NCI-H446 treated with DMSO at 0.1 percent for 48 hours (cell line): ENCODE results near the gene RNASEL.
"Not testable (repeated sequence)": the region's sequence is repeated elsewhere in the genome, so short reads cannot be mapped to it uniquely, and the experiment has no call there.

Source experiments
- DNase-seq: peaks from one replicate; lab custom pipeline; 2025; lab: John Stamatoyannopoulos, UW

Gene RNASEL

GRCh38 chr1:182560392-182560984, 28.6 kb downstream of the RNASEL start:
- DNase-seq, result no peak

- DNase-seq, result no peak
These were observed 32.8 kb downstream of the RNASEL start for GRCh38 chr1:182556279-182556678.

DNA sequence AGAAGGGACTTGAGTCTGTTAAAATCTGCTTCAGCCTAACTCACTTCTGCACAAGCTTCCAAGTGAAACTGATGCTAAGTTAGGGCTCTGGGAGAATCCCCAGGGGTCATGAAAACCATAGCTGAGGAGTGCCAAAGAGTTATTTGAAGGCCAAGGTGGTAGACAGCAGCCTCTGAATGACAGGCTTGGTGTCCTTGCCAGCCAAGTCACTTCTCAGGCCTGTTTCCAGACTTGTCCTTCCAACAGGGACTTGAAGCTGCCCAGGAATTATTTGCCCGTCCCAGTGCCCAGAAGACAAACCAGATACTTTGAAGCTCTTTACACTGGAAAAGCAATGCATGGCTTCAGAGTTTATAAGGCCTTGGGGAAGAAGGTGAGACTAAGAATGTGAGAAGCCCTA, 33.6 kb downstream of the RNASEL start:
- DNase-seq, result no peak

GRCh38 chr1:182552527-182552926, 36.5 kb downstream of the RNASEL start:
- DNase-seq, result no peak

DNA sequence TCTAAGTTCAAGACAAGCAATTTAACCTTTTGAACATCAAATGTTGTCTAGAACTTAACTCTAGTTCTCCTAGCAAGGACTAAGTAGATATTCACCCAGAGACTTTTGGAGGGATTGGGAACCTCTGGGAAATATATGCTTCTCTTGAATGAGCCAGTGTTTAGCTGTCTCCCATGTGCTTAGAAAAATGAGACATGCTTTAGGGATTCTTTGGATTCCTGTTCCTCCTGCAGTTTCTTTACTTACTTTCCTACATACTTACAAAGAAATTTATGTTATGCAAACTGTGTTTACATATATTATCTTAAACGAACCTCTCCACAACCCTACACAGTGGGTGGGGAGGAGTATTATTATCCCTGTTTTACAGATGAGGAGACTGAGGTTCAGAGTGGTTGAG, 39.2 kb downstream of the RNASEL start:
- DNase-seq, result no peak

DNA sequence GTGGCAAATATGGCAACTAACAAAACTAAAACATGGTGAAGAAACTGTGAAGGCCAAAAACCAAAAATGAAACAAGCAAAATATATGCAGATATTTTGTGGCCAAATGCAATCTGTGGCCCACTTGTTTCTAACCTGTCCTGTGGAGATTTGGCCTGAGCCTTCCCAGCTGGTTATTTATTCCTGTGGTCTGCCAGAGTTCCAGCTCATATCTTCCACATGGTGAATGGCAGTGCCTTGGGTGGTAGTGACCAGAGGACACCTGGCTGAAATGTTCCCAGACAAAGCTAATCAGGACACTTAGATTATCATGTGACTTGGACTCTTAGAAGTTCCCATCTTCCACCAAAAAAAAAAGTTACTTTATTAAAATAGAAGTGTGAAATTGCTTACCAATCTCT, 39.7 kb downstream of the RNASEL start:
- DNase-seq, result no peak

DNA sequence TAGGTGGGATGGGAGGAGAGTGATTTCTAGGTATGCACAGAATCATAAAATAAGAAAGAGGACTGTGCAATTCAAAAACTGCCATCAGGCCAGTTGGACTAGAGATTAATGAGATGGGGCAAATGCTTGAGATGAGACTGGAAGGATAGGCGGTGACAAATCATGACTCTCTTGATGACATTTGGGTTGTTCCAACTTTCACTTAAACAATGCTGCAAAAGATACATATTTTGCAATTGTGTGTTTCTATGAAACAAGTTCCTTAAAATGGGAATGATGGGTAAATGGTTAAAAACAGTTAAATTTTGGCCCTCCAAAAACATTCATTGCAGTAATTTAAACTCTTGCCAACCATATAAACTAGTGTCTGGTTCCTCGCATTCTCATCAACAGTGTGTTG, 55.2 kb downstream of the RNASEL start:
- no peak for DNase-seq

- DNase-seq, result not testable (repeated sequence)
These were observed 60.9 kb downstream of the RNASEL start for GRCh38 chr1:182528206-182528605.

GRCh38 chr1:182527680-182528079, 61.4 kb downstream of the RNASEL start:
- DNase-seq, result no peak

DNA sequence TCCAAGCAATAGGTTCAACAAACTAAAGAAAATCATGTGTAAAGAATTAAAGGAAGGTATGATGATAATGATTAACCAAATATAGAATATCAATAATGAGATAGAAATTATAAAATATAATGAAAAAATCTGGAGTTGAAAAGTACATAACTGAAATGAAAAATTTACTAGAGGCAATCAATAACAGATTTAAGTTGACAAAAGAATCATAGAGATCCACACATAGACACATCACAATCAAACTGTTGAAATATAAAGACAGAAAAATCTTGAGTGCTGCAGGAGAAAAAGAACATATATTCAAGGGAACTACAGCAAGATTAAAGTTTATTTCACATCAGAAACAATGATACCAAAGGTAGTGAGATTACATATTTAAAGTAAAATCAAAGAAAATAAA, 63.7 kb downstream of the RNASEL start:
- no peak for DNase-seq
